AG08396 (cell line): ENCODE results near the gene DNAH9.

Source experiments
- DNase-seq: peaks from one replicate; pipeline ENCODE4 v3.0.0; 2012; ENCODE audit warnings: low spot score, mixed read lengths

DNAH9 gene

GRCh38 chr17:11986179-11986941 is 388.1 kb downstream of the DNAH9 start:
- no peak for DNase-seq

- peak; percentile 39 for DNase-seq
Measured at GRCh38 chr17:11986942-11987329, 388.7 kb downstream of the DNAH9 start.

- DNase-seq = no peak
Measured at GRCh38 chr17:11990363-11990983, 392.2 kb downstream of the DNAH9 start.

GRCh38 chr17:11991461-11991860 is 393.2 kb downstream of the DNAH9 start:
- DNase-seq = no peak

GRCh38 chr17:11996722-11997146 is 398.5 kb downstream of the DNAH9 start:
- DNase-seq = peak; percentile 41

DNA sequence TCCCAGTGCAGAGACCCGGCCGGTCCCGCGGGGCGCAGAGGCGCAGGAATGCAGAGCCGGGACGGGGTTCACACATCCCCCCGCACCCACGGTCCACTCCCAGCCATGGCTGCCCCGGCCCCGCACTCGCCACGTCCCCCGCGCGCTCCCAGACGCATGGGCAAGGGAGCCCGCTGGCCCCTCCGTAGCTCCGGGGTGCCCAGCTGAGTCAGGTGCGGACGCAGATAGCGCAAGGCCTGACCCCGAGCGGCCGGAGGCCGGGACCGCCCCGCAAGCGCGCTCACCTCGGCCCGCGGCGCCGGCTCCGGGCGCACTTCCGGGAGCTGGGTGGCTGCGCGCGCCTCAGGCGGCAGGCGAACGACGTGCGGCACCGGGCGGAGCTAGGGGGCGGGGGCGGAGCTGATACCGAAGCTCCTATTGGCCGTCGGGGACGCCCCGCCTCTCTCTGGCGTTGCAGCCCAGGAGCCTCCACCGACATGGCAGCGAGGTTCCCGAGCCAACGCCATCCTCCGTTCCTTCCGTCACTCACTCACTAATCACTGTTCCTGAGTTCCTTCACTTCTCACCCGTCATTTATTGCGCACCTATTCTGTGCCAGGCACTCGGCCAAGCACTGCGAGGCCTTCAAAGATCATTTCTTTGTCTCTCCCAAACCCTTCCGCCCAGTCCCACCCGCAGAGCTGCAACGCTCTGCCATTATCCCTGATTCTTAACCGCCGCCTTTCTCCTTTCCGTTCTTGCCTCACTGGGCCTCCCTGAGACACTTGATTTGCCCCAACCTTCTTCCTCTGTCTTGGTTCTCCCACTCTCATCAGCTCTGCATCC is 399.1 kb downstream of the DNAH9 start, which contains the start of gene ZNF18:
Gene ZNF18, minus strand, starts transcription at position 329 of the 825 bp plus-strand sequence. CDS start 4,646 bp downstream, outside the sequence.
- peak; percentile 99 for DNase-seq

DNA sequence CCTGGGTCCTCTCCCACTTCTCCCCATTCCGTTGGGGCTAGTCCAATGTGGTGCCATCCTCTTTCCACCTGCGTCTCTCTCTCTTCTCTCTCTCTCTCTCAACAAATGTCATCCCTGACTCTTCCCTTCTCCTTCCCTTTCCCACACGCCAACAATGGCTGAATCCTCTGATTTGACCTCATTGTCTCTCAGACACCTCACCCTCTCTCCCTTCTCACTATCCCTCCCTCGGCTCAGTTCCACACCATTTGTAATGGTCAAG is 399.6 kb downstream of the DNAH9 start:
- DNase-seq = no peak

GRCh38 chr17:11999696-12000095 is 401.4 kb downstream of the DNAH9 start:
- DNase-seq = no peak

- DNase-seq = no peak
Measured at GRCh38 chr17:12007466-12007865, 409.2 kb downstream of the DNAH9 start.
